ENCODE results near the gene VEPH1.

The VEPH1 gene

DNA sequence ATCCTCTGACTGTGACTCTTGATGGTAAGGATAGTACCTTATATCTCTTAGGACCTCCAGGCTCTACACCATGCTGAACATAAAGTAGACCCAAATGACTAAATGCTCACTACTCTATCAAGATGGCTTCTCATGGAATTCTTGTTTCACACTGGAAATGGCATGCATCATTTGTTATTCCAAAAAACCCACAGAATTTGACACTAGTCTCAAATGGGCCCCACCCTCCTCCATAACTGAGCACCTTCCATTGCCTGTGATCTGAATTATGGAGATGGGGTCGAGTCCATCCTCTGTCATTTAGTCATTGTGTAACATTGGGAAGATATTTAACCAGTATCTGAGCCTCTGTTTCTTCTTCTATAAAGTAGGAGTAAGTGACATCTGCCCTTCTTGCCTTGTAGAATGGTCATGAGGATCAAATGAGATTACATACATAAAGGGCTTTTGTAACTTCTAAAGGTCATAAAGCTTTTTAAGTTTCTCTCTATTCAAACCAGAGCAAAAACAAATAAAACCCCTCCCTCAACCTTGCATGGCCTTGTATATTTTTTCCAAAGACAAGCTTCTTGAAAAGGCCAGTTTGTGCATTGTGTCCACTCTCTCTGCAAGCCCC, 123.6 kb downstream of the VEPH1 start:
- Histone ChIP-seq H3K9me3 (ENCODE audit: insufficient read depth, low read length) (no peaks in the 10 kb centered on the region), H3K36me3 (replicated peaks; ENCODE audit: low read depth, low read length) (no peaks in the 10 kb centered on the region), H3K4me3 (ENCODE audit: low read length) (no peak overlapping the region), H4K20me1 (ENCODE audit: insufficient read depth, low read length) (no peaks in the 10 kb centered on the region), H3K4me1 (ENCODE audit: low read length) (peaks cover 13% of the 10 kb centered on the region), H3K4me2 (ENCODE audit: low read length) (no peak overlapping the region), H2AFZ (ENCODE audit: low read depth, low read length) (no peak overlapping the region), H3K27me3 (ENCODE audit: low read depth, low read length) (0 out of 2 replicates have a peak, but pooled peaks cover 3% of the 10 kb centered on the region), H3K79me2 (ENCODE audit: low read length) (no peaks in the 10 kb centered on the region), H3K27ac (ENCODE audit: low read length) (no peak overlapping the region), H3K9ac (ENCODE audit: low read length) (no peak overlapping the region)
- TF ChIP-seq EZH2phosphoT487 (IDR thresholded peaks at IDR 0.05; ENCODE audit: low read depth) = no peak
- TF ChIP-seq, protein P1, sequence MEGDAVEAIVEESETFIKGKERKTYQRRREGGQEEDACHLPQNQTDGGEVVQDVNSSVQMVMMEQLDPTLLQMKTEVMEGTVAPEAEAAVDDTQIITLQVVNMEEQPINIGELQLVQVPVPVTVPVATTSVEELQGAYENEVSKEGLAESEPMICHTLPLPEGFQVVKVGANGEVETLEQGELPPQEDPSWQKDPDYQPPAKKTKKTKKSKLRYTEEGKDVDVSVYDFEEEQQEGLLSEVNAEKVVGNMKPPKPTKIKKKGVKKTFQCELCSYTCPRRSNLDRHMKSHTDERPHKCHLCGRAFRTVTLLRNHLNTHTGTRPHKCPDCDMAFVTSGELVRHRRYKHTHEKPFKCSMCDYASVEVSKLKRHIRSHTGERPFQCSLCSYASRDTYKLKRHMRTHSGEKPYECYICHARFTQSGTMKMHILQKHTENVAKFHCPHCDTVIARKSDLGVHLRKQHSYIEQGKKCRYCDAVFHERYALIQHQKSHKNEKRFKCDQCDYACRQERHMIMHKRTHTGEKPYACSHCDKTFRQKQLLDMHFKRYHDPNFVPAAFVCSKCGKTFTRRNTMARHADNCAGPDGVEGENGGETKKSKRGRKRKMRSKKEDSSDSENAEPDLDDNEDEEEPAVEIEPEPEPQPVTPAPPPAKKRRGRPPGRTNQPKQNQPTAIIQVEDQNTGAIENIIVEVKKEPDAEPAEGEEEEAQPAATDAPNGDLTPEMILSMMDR (IDR thresholded peaks at IDR 0.05; ENCODE audit: low read depth, low read length) = no peak

DNA sequence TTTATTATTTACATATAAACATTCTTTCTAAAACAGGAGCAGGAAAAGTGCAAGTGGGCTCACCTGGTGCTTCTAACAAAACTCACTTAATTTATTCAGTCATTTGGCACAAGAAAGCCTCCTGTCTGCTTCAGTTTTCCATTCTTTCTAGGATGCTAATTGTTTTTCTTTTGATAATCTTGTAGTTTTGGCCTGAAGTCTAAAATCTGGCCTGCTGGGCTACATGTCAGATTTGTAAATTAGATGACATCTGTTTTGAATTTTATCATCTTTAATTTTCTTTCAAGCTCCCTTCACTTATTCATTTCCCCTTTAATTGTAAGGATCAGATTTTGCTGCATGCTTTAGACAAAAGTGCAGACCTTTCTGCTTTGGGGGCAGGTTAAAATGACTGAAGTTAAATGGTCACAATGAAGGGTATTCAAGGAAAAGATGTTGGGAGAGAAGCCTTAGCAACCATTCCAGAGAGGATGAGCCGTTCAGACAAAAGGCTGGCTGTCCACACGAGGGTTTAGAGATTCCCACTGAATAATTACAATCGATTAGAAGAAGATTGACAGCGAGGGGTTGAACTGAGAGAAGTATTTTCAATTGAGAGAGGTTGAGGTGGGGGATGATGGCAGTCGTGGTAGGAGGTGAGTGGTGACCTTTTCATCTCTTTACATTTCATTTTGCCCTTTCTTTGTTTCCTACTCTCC, 126.5 kb downstream of the VEPH1 start:
- Histone ChIP-seq H3K27ac (ENCODE audit: low read length) (no peak overlapping the region), H3K27me3 (ENCODE audit: low read depth, low read length) (0 out of 2 replicates have a peak, but pooled peaks cover 3% of the 10 kb centered on the region), H3K9me3 (ENCODE audit: insufficient read depth, low read length) (no peaks in the 10 kb centered on the region), H3K4me2 (ENCODE audit: low read length) (no peak overlapping the region), H2AFZ (ENCODE audit: low read depth, low read length) (no peak overlapping the region), H4K20me1 (ENCODE audit: insufficient read depth, low read length) (no peaks in the 10 kb centered on the region), H3K36me3 (replicated peaks; ENCODE audit: low read depth, low read length) (no peaks in the 10 kb centered on the region), H3K4me1 (ENCODE audit: low read length) (peaks cover 8% of the 10 kb centered on the region), H3K4me3 (ENCODE audit: low read length) (no peak overlapping the region), H3K9ac (ENCODE audit: low read length) (no peak overlapping the region), H3K79me2 (ENCODE audit: low read length) (no peaks in the 10 kb centered on the region)
- TF ChIP-seq, protein P1 (IDR thresholded peaks at IDR 0.05; ENCODE audit: low read depth, low read length) = no peak

- TF ChIP-seq, protein P1 (IDR thresholded peaks at IDR 0.05; ENCODE audit: low read depth, low read length) = no peak
- no peak for TF ChIP-seq EZH2phosphoT487 (IDR thresholded peaks at IDR 0.05; ENCODE audit: low read depth)
- H3K79me2 ChIP-seq (ENCODE audit: low read length) = no peaks in the 10 kb centered on the region
- H3K4me1 ChIP-seq (ENCODE audit: low read length) = peaks cover under 1% of the 10 kb centered on the region; the same call in 1 of the 2 replicates
- no peak overlapping the region for H3K9ac ChIP-seq (ENCODE audit: low read length)
- peaks cover 5% of the 10 kb centered on the region; the same call in 1 of the 2 replicates for H3K27me3 ChIP-seq (ENCODE audit: low read depth, low read length)
- no peak overlapping the region for H3K4me2 ChIP-seq (ENCODE audit: low read length)
- H3K36me3 ChIP-seq (replicated peaks; ENCODE audit: low read depth, low read length) = no peaks in the 10 kb centered on the region
- H3K27ac ChIP-seq (ENCODE audit: low read length) = no peak overlapping the region
- no peak overlapping the region for H3K4me3 ChIP-seq (ENCODE audit: low read length)
- H4K20me1 ChIP-seq (ENCODE audit: insufficient read depth, low read length) = no peaks in the 10 kb centered on the region
- no peak overlapping the region for H2AFZ ChIP-seq (ENCODE audit: low read depth, low read length)
- H3K9me3 ChIP-seq (ENCODE audit: insufficient read depth, low read length) = no peaks in the 10 kb centered on the region
These were observed 127.8 kb downstream of the VEPH1 start for GRCh38 chr3:157375342-157375986.

- Histone ChIP-seq H2AFZ (ENCODE audit: low read depth, low read length) (no peak overlapping the region), H4K20me1 (ENCODE audit: insufficient read depth, low read length) (no peaks in the 10 kb centered on the region), H3K9me3 (ENCODE audit: insufficient read depth, low read length) (no peaks in the 10 kb centered on the region), H3K27me3 (ENCODE audit: low read depth, low read length) (peaks cover 4% of the 10 kb centered on the region; the same call in 1 of the 2 replicates), H3K4me2 (ENCODE audit: low read length) (no peak overlapping the region), H3K79me2 (ENCODE audit: low read length) (no peaks in the 10 kb centered on the region), H3K4me3 (ENCODE audit: low read length) (no peak overlapping the region), H3K9ac (ENCODE audit: low read length) (no peak overlapping the region), H3K4me1 (ENCODE audit: low read length) (peaks cover 5% of the 10 kb centered on the region), H3K27ac (ENCODE audit: low read length) (no peak overlapping the region), H3K36me3 (replicated peaks; ENCODE audit: low read depth, low read length) (no peaks in the 10 kb centered on the region)
- TF ChIP-seq, protein P1 (IDR thresholded peaks at IDR 0.05; ENCODE audit: low read depth, low read length) = no peak
- TF ChIP-seq EZH2phosphoT487 (IDR thresholded peaks at IDR 0.05; ENCODE audit: low read depth) = no peak
These were observed 128.3 kb downstream of the VEPH1 start for GRCh38 chr3:157374933-157375332.
